ENCODE results near the gene ANTXR1.

DNA sequence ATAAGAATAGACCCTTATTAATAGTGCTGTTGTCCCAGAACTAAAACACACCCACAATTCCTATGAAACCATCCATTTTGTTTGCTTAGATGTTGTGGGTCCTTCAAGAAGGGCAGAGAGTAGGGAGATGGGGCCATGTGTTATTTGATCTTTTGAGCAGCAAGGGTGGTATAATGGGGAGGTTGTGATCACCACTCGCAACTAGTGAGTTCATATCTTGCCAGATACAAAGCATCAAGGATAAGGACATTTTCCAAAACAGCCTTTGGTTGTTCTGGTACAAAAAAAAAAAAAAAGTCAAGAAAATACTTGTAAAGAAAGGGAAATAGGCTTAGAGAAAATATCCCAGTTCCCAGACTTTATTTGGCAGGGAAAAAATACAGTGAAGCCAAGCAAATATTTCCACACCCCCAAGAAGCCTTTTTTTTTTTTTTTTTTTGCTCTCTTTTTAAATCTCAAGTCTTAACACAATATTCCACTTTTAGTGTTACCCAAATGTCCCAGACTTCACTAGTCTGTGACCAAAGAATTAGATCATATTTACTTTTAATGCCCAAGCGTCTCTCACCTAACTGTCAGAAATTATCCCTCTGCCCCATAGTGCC is 54.1 kb downstream of the ANTXR1 start:
- TF ChIP-seq EZH2 (IDR thresholded peaks at IDR 0.05; ENCODE audit: insufficient read depth, poor library complexity, severe bottlenecking) (no peak), EZH2phosphoT487 (IDR thresholded peaks at IDR 0.05; ENCODE audit: insufficient read depth, low read depth) (no peak)
